Esophagus muscularis mucosa (tissue), 4 donors: ENCODE data around the gene COX8A.

ENCODE experiments used
- EP300 ChIP-seq: sonication (generic); formaldehyde crosslinking; IDR thresholded peaks from one replicate; pipeline ENCODE4 v1.6.1; 2017; ENCODE audit warnings: antibody characterized with exemption
- POLR2A ChIP-seq: fragments of 450-650 bp; IDR thresholded peaks from one replicate; pipeline ENCODE4 v1.6.1; 2017; ENCODE audit warnings: antibody characterized with exemption, moderate library complexity, mild to moderate bottlenecking, low read depth
- POLR2AphosphoS5 ChIP-seq, 2 donors: sonication (generic); formaldehyde crosslinking; IDR thresholded peaks; one replicate each; pipeline ENCODE4 v1.6.1; 2017; ENCODE audit warnings: antibody characterized with exemption in 2 of 2
- TF ChIP-seq, protein P1 (sequence below), 3 experiments: fragments of 200-600 bp in 2 of 3; fragments of 450-650 bp in 1 of 3; sonication (generic) in 2 of 3; IDR thresholded peaks; one replicate each; pipeline ENCODE4 v1.5.1; 2017 to 2019; ENCODE audit warnings: antibody characterized with exemption in 3 of 3, mild to moderate bottlenecking in 2 of 3, moderate library complexity in 1 of 3

GRCh38 chr11:64006398-64006797, 32.0 kb downstream of the COX8A start:
- TF ChIP-seq, protein P1, sequence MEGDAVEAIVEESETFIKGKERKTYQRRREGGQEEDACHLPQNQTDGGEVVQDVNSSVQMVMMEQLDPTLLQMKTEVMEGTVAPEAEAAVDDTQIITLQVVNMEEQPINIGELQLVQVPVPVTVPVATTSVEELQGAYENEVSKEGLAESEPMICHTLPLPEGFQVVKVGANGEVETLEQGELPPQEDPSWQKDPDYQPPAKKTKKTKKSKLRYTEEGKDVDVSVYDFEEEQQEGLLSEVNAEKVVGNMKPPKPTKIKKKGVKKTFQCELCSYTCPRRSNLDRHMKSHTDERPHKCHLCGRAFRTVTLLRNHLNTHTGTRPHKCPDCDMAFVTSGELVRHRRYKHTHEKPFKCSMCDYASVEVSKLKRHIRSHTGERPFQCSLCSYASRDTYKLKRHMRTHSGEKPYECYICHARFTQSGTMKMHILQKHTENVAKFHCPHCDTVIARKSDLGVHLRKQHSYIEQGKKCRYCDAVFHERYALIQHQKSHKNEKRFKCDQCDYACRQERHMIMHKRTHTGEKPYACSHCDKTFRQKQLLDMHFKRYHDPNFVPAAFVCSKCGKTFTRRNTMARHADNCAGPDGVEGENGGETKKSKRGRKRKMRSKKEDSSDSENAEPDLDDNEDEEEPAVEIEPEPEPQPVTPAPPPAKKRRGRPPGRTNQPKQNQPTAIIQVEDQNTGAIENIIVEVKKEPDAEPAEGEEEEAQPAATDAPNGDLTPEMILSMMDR (IDR thresholded peaks at IDR 0.05), result no peak
- no peak for TF ChIP-seq POLR2A
- TF ChIP-seq POLR2AphosphoS5 (IDR thresholded peaks at IDR 0.05), result no peak
- no peak for TF ChIP-seq EP300
